Activated CD4-positive, alpha-beta T cell treated with anti-CD3 and anti-CD28 coated beads, Interleukin-2, amount 10 ng/mL, durations not matched to agents 24 days and 14 days (primary cell): Measurements from ENCODE around the gene LCA5L. TPM values are rescaled to one million over a fixed set of nuclear protein-coding genes. Genes with fewer than 3 reads are reported as not detected.

Source experiments
- DNase-seq: peaks from one replicate; pipeline ENCODE4 v3.0.0; 2022
- H3K27ac Mint-ChIP-seq: one replicate; pipeline ENCODE4 v1.8.0; 2022; ENCODE audit warnings: mild to moderate bottlenecking, mixed read lengths
- H3K27me3 Mint-ChIP-seq: one replicate; pipeline ENCODE4 v1.8.0; 2022; ENCODE audit warnings: mixed read lengths
- H3K36me3 Mint-ChIP-seq: one replicate; pipeline ENCODE4 v1.8.0; 2022; ENCODE audit warnings: low read depth, mild to moderate bottlenecking, mixed read lengths
- H3K4me1 Mint-ChIP-seq: one replicate; pipeline ENCODE4 v1.8.0; 2021; ENCODE audit warnings: mixed read lengths
- H3K4me3 Mint-ChIP-seq: one replicate; pipeline ENCODE4 v1.8.0; 2022; ENCODE audit warnings: mild to moderate bottlenecking, moderate library complexity, mixed read lengths
- H3K9me3 Mint-ChIP-seq: one replicate; pipeline ENCODE4 v1.8.0; 2021; ENCODE audit warnings: mixed read lengths
- intact Hi-C: fragments of 100-400 bp; cut with micrococcal nuclease; formaldehyde crosslinking; loops from one replicate; pipeline ENCODE4 v1.15.1; 2023
- total RNA-seq: library from RNA; stranded (reverse); gene quantifications from 2 replicates; pipeline ENCODE4 v1.2.3, GENCODE V29; 2022

LCA5L gene
- total RNA-seq, 1 donor from 2014 or later, result not detected

GRCh38 chr21:39463308-39463707 is 17.7 kb upstream of the LCA5L start:
- no peak overlapping the region for H3K27ac Mint-ChIP-seq
- H3K4me3 Mint-ChIP-seq, result no peak overlapping the region
- peaks cover 2% of the 10 kb centered on the region for H3K4me1 Mint-ChIP-seq
- no peaks in the 10 kb centered on the region for H3K27me3 Mint-ChIP-seq
- peak; percentile 3 for DNase-seq
- intact Hi-C loops, result no loop called here
- no peaks in the 10 kb centered on the region for H3K36me3 Mint-ChIP-seq
- H3K9me3 Mint-ChIP-seq, result no peaks in the 10 kb centered on the region

GRCh38 chr21:39461419-39461818 is 15.8 kb upstream of the LCA5L start:
- H3K4me1 Mint-ChIP-seq, result peaks cover 2% of the 10 kb centered on the region
- DNase-seq, result peak; percentile 45
- no peaks in the 10 kb centered on the region for H3K36me3 Mint-ChIP-seq
- H3K27me3 Mint-ChIP-seq, result no peaks in the 10 kb centered on the region
- H3K4me3 Mint-ChIP-seq, result no peak overlapping the region
- H3K27ac Mint-ChIP-seq, result no peak overlapping the region
- intact Hi-C loops, result no loop called here
- H3K9me3 Mint-ChIP-seq, result no peaks in the 10 kb centered on the region

- no peak overlapping the region for H3K27ac Mint-ChIP-seq
- DNase-seq, result no peak
- H3K36me3 Mint-ChIP-seq, result no peaks in the 10 kb centered on the region
- no peaks in the 10 kb centered on the region for H3K9me3 Mint-ChIP-seq
- H3K4me1 Mint-ChIP-seq, result peaks cover 2% of the 10 kb centered on the region
- intact Hi-C loops, result no loop called here
- H3K4me3 Mint-ChIP-seq, result no peak overlapping the region
- no peaks in the 10 kb centered on the region for H3K27me3 Mint-ChIP-seq
Measured at GRCh38 chr21:39456665-39457064, 11.1 kb upstream of the LCA5L start.

- Mint-ChIP-seq H3K36me3 (no peaks in the 10 kb centered on the region), H3K9me3 (no peaks in the 10 kb centered on the region), H3K27me3 (peaks cover 3% of the 10 kb centered on the region), H3K27ac (no peak overlapping the region), H3K4me1 (no peaks in the 10 kb centered on the region), H3K4me3 (no peak overlapping the region)
- no peak for DNase-seq
- intact Hi-C loops, result no loop called here
Measured at GRCh38 chr21:39454949-39455668, 9.5 kb upstream of the LCA5L start.

GRCh38 chr21:39453571-39454179 is 8.1 kb upstream of the LCA5L start:
- intact Hi-C loops, result no loop called here
- peaks cover 13% of the 10 kb centered on the region for H3K27me3 Mint-ChIP-seq
- no peaks in the 10 kb centered on the region for H3K36me3 Mint-ChIP-seq
- peak; percentile 8 for DNase-seq
- no peak overlapping the region for H3K27ac Mint-ChIP-seq
- no peaks in the 10 kb centered on the region for H3K4me1 Mint-ChIP-seq
- no peaks in the 10 kb centered on the region for H3K9me3 Mint-ChIP-seq
- no peak overlapping the region for H3K4me3 Mint-ChIP-seq

GRCh38 chr21:39452970-39453342 is 7.4 kb upstream of the LCA5L start:
- Mint-ChIP-seq H3K9me3 (no peaks in the 10 kb centered on the region), H3K4me3 (no peak overlapping the region), H3K36me3 (no peaks in the 10 kb centered on the region), H3K27ac (no peak overlapping the region), H3K4me1 (no peaks in the 10 kb centered on the region), H3K27me3 (peaks cover 19% of the 10 kb centered on the region)
- intact Hi-C loops, result no loop called here
- peak; percentile 40 for DNase-seq

GRCh38 chr21:39452207-39452969 is 6.8 kb upstream of the LCA5L start:
- peaks cover 20% of the 10 kb centered on the region for H3K27me3 Mint-ChIP-seq
- intact Hi-C loops, result no loop called here
- H3K4me3 Mint-ChIP-seq, result no peak overlapping the region
- H3K27ac Mint-ChIP-seq, result no peak overlapping the region
- H3K4me1 Mint-ChIP-seq, result no peaks in the 10 kb centered on the region
- H3K36me3 Mint-ChIP-seq, result no peaks in the 10 kb centered on the region
- peak; percentile 43 for DNase-seq
- H3K9me3 Mint-ChIP-seq, result no peaks in the 10 kb centered on the region

- Mint-ChIP-seq H3K27ac (no peak within 1 kb of the TSS), H3K9me3 (peaks cover 3% of the 10 kb centered on the region), H3K36me3 (no peaks in the 10 kb centered on the region), H3K4me1 (peaks cover 2% of the 10 kb centered on the region), H3K4me3 (no peak within 1 kb of the TSS), H3K27me3 (peaks cover 20% of the 10 kb centered on the region)
- intact Hi-C loops, result no loop called here
- peak; percentile 45 for DNase-seq
Measured at GRCh38 chr21:39451332-39452206, 6.0 kb upstream of the LCA5L start, which contains the start of gene SH3BGR. TSS of gene SH3BGR (plus strand) at chr21:39451970. CDS start at chr21:39452097, 127 bp downstream.

GRCh38 chr21:39447264-39447663 is 1.7 kb upstream of the LCA5L start:
- peaks cover 3% of the 10 kb centered on the region for H3K36me3 Mint-ChIP-seq
- intact Hi-C loops, result loop anchor here (5.0 kb wide), 1 partner anchor 265 kb away; the partner anchor contains the start of gene PSMG1
- peaks cover 42% of the 10 kb centered on the region for H3K27me3 Mint-ChIP-seq
- no peak for DNase-seq
- H3K4me1 Mint-ChIP-seq, result peaks cover 14% of the 10 kb centered on the region
- H3K9me3 Mint-ChIP-seq, result peaks cover 3% of the 10 kb centered on the region
- H3K4me3 Mint-ChIP-seq, result no peak overlapping the region
- no peak overlapping the region for H3K27ac Mint-ChIP-seq

GRCh38 chr21:39444421-39445180 is 977 bp downstream of the LCA5L start:
- H3K27me3 Mint-ChIP-seq, result peaks cover 46% of the 10 kb centered on the region
- peak overlapping the region; percentile 84 for H3K4me3 Mint-ChIP-seq
- peaks cover 14% of the 10 kb centered on the region for H3K4me1 Mint-ChIP-seq
- peaks cover 3% of the 10 kb centered on the region for H3K36me3 Mint-ChIP-seq
- intact Hi-C loops, result loop anchor here (1.0 to 5.0 kb wide), 4 partner anchors 56 to 262 kb away; partner anchors contain the start of genes HMGN1 and PSMG1
- peaks cover 3% of the 10 kb centered on the region for H3K9me3 Mint-ChIP-seq
- peak; percentile 57 for DNase-seq
- peak overlapping the region; percentile 73 for H3K27ac Mint-ChIP-seq

GRCh38 chr21:39441502-39442475 is 3.8 kb downstream of the LCA5L start:
- no peak overlapping the region for H3K27ac Mint-ChIP-seq
- H3K4me3 Mint-ChIP-seq, result no peak overlapping the region
- H3K36me3 Mint-ChIP-seq, result peaks cover 3% of the 10 kb centered on the region
- peaks cover 44% of the 10 kb centered on the region for H3K27me3 Mint-ChIP-seq
- no peaks in the 10 kb centered on the region for H3K9me3 Mint-ChIP-seq
- peaks cover 12% of the 10 kb centered on the region for H3K4me1 Mint-ChIP-seq
- DNase-seq, result peak; percentile 79
- intact Hi-C loops, result no loop called here

- Mint-ChIP-seq H3K9me3 (no peaks in the 10 kb centered on the region), H3K27me3 (peaks cover 37% of the 10 kb centered on the region), H3K4me3 (no peak overlapping the region), H3K36me3 (no peaks in the 10 kb centered on the region), H3K4me1 (no peaks in the 10 kb centered on the region), H3K27ac (no peak overlapping the region)
- no peak for DNase-seq
- intact Hi-C loops, result no loop called here
Measured at GRCh38 chr21:39439232-39439631, 6.3 kb downstream of the LCA5L start.
